ENCODE results near the gene LILRB2.
"Not testable (repeated sequence)": the region's sequence is repeated elsewhere in the genome, so short reads cannot be mapped to it uniquely, and the experiment has no call there.

- TF ChIP-seq CTCF, POLR2A (IDR thresholded peaks at IDR 0.05): not testable (repeated sequence)
Observed at GRCh38 chr19:54239491-54240371, 41.2 kb downstream of the LILRB2 start.
